Keratinocyte (primary cell): Measurements from ENCODE around the gene LEFTY2. TPM values are rescaled to one million over a fixed set of nuclear protein-coding genes. Genes with fewer than 3 reads are reported as not detected.
"Not testable (repeated sequence)": the region's sequence is repeated elsewhere in the genome, so short reads cannot be mapped to it uniquely, and the experiment has no call there.

Source experiments
- DNase-seq: peaks from one replicate; pipeline ENCODE4 v3.0.0-alpha.2; 2011; ENCODE audit warnings: low read depth, missing footprints, low spot score
- FAIRE-seq: peaks from 2 replicates; lab custom pipeline; 2011; peaks lifted over from hg19 to GRCh38; lab: Jason Lieb, UNC
- H2AFZ ChIP-seq: 2 replicates; pipeline ENCODE4 v1.6.0; 2012; ENCODE audit warnings: low read length, control low read depth, inconsistent platforms; ENCODE audit not compliant: control insufficient read depth
- H3K27ac ChIP-seq: 2 replicates; pipeline ENCODE4 v1.5.1; 2011; ENCODE audit warnings: low read length; ENCODE audit not compliant: control insufficient read depth, insufficient read depth
- H3K27me3 ChIP-seq: 3 replicates; pipeline ENCODE4 v1.6.0; 2011; ENCODE audit warnings: low read length; ENCODE audit not compliant: control insufficient read depth, insufficient read depth; ENCODE audit errors: extremely low read depth
- H3K36me3 ChIP-seq, 2 experiments: 2 replicates in 1 of 2; 3 replicates in 1 of 2; pipeline ENCODE4 v1.5.1; 2011; ENCODE audit warnings: low read length in 2 of 2, mild to moderate bottlenecking in 1 of 2; ENCODE audit not compliant: control insufficient read depth in 2 of 2, insufficient read depth in 2 of 2; ENCODE audit errors: extremely low read depth in 1 of 2
- H3K4me1 ChIP-seq: 3 replicates; pipeline ENCODE4 v1.5.1; 2011; ENCODE audit warnings: low read length; ENCODE audit not compliant: control insufficient read depth, insufficient read depth; ENCODE audit errors: extremely low read depth
- H3K4me2 ChIP-seq: 3 replicates; pipeline ENCODE4 v1.6.0; 2011; ENCODE audit warnings: low read depth, low read length; ENCODE audit not compliant: control insufficient read depth, insufficient read depth; ENCODE audit errors: extremely low read depth
- H3K4me3 ChIP-seq, 3 experiments: fragments of 200-600 bp in 1 of 3; sonication (generic) in 1 of 3; 2 replicates in 2 of 3; 3 replicates in 1 of 3; pipeline ENCODE4 v1.5.1; 2011 to 2016; ENCODE audit warnings: low read length in 3 of 3, mild to moderate bottlenecking in 3 of 3, control low read depth in 2 of 3, inconsistent platforms in 1 of 3, low read depth in 1 of 3, mixed read lengths in 1 of 3, mixed run types in 1 of 3, moderate library complexity in 1 of 3; ENCODE audit not compliant: control insufficient read depth in 2 of 3, insufficient read depth in 2 of 3; ENCODE audit errors: extremely low read depth in 1 of 3
- H3K79me2 ChIP-seq: 2 replicates; pipeline ENCODE4 v1.6.0; 2012; ENCODE audit warnings: low read length; ENCODE audit not compliant: control insufficient read depth, insufficient read depth
- H3K9ac ChIP-seq: 3 replicates; pipeline ENCODE4 v1.6.0; 2011; ENCODE audit warnings: low read length; ENCODE audit not compliant: control insufficient read depth, insufficient read depth; ENCODE audit errors: extremely low read depth
- H3K9me1 ChIP-seq: 3 replicates; pipeline ENCODE4 v1.6.0; 2011; ENCODE audit warnings: low read length; ENCODE audit not compliant: control insufficient read depth, insufficient read depth; ENCODE audit errors: extremely low read depth
- H3K9me3 ChIP-seq: 2 replicates; pipeline ENCODE4 v1.5.1; 2012; ENCODE audit warnings: low read depth, low read length; ENCODE audit not compliant: control insufficient read depth
- H4K20me1 ChIP-seq: 3 replicates; pipeline ENCODE4 v1.6.0; 2011; ENCODE audit warnings: low read length; ENCODE audit not compliant: control insufficient read depth, insufficient read depth; ENCODE audit errors: extremely low read depth
- CTCF ChIP-seq, 3 experiments: IDR thresholded peaks in 1 of 3; conservative IDR thresholded peaks in 1 of 3; optimal IDR thresholded peaks in 1 of 3; 2 replicates in 2 of 3; 3 replicates in 1 of 3; pipeline versions ENCODE3 to v1.5.1; 2011; ENCODE audit warnings: low read length in 3 of 3, mild to moderate bottlenecking in 3 of 3, moderate library complexity in 2 of 3, control low read depth in 1 of 3, inconsistent platforms in 1 of 3; ENCODE audit not compliant: insufficient read depth in 2 of 3; ENCODE audit errors: extremely low read depth in 1 of 3
- EZH2 ChIP-seq: IDR thresholded peaks from one replicate; pipeline ENCODE4 v1.6.1; 2012; ENCODE audit warnings: inconsistent platforms, mild to moderate bottlenecking, low read length, moderate library complexity
- dilution Hi-C: fragments of 300-500 bp; cut with MboI; formaldehyde crosslinking; loops from one replicate; pipeline ENCODE4 v1.7.0; 2020; ENCODE audit warnings: low sequenced_read_pairs; ENCODE audit not compliant: extremely low pct_ligation_motif_present
- polyA plus RNA-seq, 5 experiments: library from polyadenylated mRNA; depleted of rRNA in 3 of 5; stranded (reverse) in 3 of 5; stranded (forward) in 1 of 5; unstranded in 1 of 5; fragments of >200 nt; gene quantifications; 1 replicate in 1 of 5; 2 replicates in 3 of 5; 3 replicates in 1 of 5; pipeline versions ENCODE4 v1.2.1 to v1.2.3, GENCODE V29; 2011 to 2012; ENCODE audit warnings: missing spikeins in 2 of 5, low read depth in 1 of 5, low replicate concordance in 1 of 5

LEFTY2 gene
- polyA plus RNA-seq, 1 donor (not counting 4 experiments of a cell fraction or from before 2014, with no cell fraction given): not detected

- Histone ChIP-seq H3K4me3 (no peak overlapping the region), H3K36me3 (no peaks in the 10 kb centered on the region), H3K27ac (no peak overlapping the region), H3K4me2 (no peak overlapping the region), H3K79me2 (no peaks in the 10 kb centered on the region), H3K4me1 (peaks cover 6% of the 10 kb centered on the region), H2AFZ (no peak overlapping the region), H3K9me3 (no peaks in the 10 kb centered on the region), H3K9me1 (no peaks in the 10 kb centered on the region), H3K27me3 (peaks cover 8% of the 10 kb centered on the region), H3K9ac (no peak overlapping the region), H4K20me1 (no peaks in the 10 kb centered on the region)
- dilution Hi-C loops: no loop called here
- no peak for DNase-seq
- no peak for TF ChIP-seq EZH2
- no peak for TF ChIP-seq CTCF (optimal IDR thresholded peaks at IDR 0.05 in 1 of 3, IDR thresholded peaks at IDR 0.05 in 1 of 3, conservative IDR thresholded peaks at IDR 0.05 in 1 of 3; ENCODE audit: extremely low read depth in 1 of 3, insufficient read depth in 2 of 3, low read length in 3 of 3)
- no peak for FAIRE-seq
Observed at GRCh38 chr1:225941942-225942222, 862 bp upstream of the LEFTY2 start.

- no peak overlapping the region for H3K4me3 ChIP-seq
- no peak for FAIRE-seq
- no peaks in the 10 kb centered on the region for H3K36me3 ChIP-seq
- H3K27ac ChIP-seq: no peak overlapping the region
- H3K27me3 ChIP-seq: no peaks in the 10 kb centered on the region
- H3K79me2 ChIP-seq: no peaks in the 10 kb centered on the region
- no peak overlapping the region for H2AFZ ChIP-seq
- no peaks in the 10 kb centered on the region for H3K9me3 ChIP-seq
- no peak overlapping the region for H3K9ac ChIP-seq
- no peaks in the 10 kb centered on the region for H4K20me1 ChIP-seq
- no peak for TF ChIP-seq EZH2
- TF ChIP-seq CTCF (optimal IDR thresholded peaks at IDR 0.05 in 1 of 3, IDR thresholded peaks at IDR 0.05 in 1 of 3, conservative IDR thresholded peaks at IDR 0.05 in 1 of 3; ENCODE audit: extremely low read depth in 1 of 3, insufficient read depth in 2 of 3, low read length in 3 of 3): no peak
- DNase-seq: no peak
- no peaks in the 10 kb centered on the region for H3K9me1 ChIP-seq
- peaks cover 9% of the 10 kb centered on the region for H3K4me1 ChIP-seq
- no peak overlapping the region for H3K4me2 ChIP-seq
- dilution Hi-C loops: no loop called here
Observed at GRCh38 chr1:225940385-225941151, 452 bp downstream of the LEFTY2 start.

GRCh38 chr1:225939939-225940310 lies 1.1 kb downstream of the LEFTY2 start:
- H3K36me3 ChIP-seq, H4K20me1 ChIP-seq, dilution Hi-C loops, H3K4me3 ChIP-seq, H3K4me2 ChIP-seq, H3K9me3 ChIP-seq, H3K79me2 ChIP-seq, DNase-seq, FAIRE-seq, H3K9me1 ChIP-seq, H3K27ac ChIP-seq, H3K4me1 ChIP-seq, H2AFZ ChIP-seq, H3K9ac ChIP-seq, H3K27me3 ChIP-seq: not testable (repeated sequence)
